ENCODE measurements around the gene MEGF9. TPM values are rescaled to one million over a fixed set of nuclear protein-coding genes. Genes with fewer than 3 reads are reported as not detected.

Gene MEGF9
- total RNA-seq, 2 experiments from 2014 or later, result 3.8 to 3.9 TPM

DNA sequence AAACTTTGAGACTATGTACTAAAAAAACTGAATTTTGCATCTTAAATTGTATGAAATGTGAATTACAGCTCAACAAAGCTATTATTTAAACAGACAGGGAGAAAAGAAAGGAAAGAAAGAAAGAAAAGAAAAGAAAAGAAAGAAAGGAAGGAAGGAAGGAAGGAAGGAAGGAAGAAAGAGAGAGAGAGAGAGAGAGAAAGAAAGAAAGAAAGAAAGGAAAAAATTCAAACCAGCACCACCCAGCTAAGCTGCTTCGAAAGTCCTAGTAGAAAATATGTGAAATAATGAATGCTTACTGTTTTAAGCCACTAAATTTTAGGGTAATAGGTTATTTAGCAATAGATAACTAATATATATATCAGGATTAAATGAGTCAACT is 102.6 kb downstream of the MEGF9 start:
- Mint-ChIP-seq H3K4me3 (no peak overlapping the region), H3K27me3 (no peaks in the 10 kb centered on the region), H3K4me1 (no peaks in the 10 kb centered on the region), H3K9me3 (no peaks in the 10 kb centered on the region), H3K36me3 (peaks cover 4% of the 10 kb centered on the region), H3K27ac (no peak overlapping the region)
- no peak for DNase-seq

DNA sequence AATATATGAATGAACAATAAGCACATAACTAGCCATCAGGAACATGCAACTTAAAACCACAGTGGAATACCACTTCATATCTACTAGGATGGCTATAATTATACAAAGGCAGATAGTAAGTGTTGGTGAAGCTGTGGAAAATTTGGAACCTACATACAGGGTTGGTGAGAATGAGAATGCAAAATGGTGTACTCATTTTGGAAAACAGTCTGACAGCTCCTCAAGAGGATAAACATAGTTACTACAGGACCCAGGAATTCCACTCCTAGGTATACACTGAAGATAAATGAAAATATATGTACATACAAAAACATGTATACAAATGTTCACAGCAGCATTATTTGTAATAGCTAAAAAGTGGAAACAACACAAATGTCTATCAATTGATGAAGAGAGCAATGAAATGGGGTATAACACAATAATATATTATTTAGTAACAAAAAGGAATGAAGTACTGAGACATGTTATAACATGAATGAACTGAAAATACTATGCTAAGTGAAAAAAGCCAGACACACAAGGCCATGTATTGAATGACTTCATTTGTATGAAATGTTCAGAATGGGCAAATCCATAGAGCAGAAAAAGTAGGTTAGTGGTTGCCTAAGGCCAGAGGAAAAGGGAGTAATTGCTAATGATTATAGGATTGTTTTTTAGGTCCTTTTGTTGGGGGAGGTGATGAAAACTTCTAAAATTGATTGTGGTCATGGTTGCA is 103.1 kb downstream of the MEGF9 start:
- no peak for DNase-seq
- H3K9me3 Mint-ChIP-seq, result no peaks in the 10 kb centered on the region
- peaks cover 4% of the 10 kb centered on the region for H3K36me3 Mint-ChIP-seq
- no peaks in the 10 kb centered on the region for H3K4me1 Mint-ChIP-seq
- no peak overlapping the region for H3K27ac Mint-ChIP-seq
- no peak overlapping the region for H3K4me3 Mint-ChIP-seq
- no peaks in the 10 kb centered on the region for H3K27me3 Mint-ChIP-seq

DNA sequence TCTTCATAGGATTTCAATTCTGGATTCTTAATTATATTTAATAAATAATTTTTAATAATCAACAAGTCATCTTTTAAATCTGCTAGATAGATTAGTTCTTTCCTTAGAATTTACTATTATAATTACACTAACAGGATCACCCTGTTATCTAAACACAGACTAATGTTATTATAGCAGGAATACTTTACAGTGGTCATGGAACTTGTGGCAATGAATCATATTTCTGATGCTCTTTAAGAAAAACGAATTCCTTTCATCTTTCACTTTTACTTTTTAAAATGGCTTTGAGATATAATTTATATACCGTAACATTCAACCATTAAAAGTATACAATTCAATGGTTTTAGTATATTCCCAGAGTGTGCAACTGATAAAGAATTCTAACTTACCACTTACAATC is 104.6 kb downstream of the MEGF9 start:
- peaks cover 7% of the 10 kb centered on the region for H3K36me3 Mint-ChIP-seq
- no peak overlapping the region for H3K4me3 Mint-ChIP-seq
- H3K27me3 Mint-ChIP-seq, result no peaks in the 10 kb centered on the region
- H3K9me3 Mint-ChIP-seq, result no peaks in the 10 kb centered on the region
- no peak for DNase-seq
- no peak overlapping the region for H3K27ac Mint-ChIP-seq
- no peaks in the 10 kb centered on the region for H3K4me1 Mint-ChIP-seq

DNA sequence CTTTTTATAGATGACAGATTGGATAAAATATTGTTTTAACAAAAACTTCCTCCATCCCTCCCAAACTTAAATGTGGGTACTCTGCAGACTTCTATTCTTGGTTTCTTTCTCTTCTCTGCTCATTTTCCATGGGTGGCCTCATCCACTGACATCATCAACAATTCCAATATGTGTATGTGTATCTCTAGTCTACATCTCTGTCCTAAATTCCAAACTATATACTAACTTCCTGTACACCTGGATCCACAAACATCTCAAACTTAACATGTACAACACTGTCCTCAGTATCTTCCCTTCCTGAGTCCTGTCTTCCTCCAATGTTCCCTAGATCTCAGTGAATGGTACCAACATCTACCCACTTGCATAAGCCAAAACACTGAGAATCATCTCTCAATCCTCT is 105.8 kb downstream of the MEGF9 start:
- Mint-ChIP-seq H3K4me3 (no peak overlapping the region), H3K4me1 (no peaks in the 10 kb centered on the region), H3K27me3 (no peaks in the 10 kb centered on the region), H3K9me3 (no peaks in the 10 kb centered on the region), H3K36me3 (peaks cover 7% of the 10 kb centered on the region), H3K27ac (no peak overlapping the region)
- DNase-seq, result no peak

DNA sequence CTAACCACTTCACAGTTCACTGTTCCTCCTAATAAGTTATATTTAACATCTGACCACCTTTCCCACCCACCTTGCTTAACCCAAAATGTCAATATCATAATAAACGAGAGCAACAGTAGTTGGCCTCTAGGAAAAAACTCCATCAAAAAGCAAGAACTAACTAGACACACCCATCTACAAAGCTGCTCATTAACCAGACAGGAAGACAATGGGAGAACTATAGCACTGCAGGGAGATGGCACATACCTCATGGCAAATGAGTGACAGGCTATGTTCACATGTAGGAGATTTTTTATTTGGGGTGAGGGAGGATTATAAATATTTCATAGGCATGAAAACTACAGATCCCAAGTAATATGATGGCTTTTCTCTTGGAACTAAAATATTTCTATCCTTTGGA is 110.7 kb downstream of the MEGF9 start:
- Mint-ChIP-seq H3K4me1 (no peaks in the 10 kb centered on the region), H3K27ac (no peak overlapping the region), H3K27me3 (no peaks in the 10 kb centered on the region), H3K4me3 (no peak overlapping the region), H3K36me3 (peaks cover 3% of the 10 kb centered on the region), H3K9me3 (no peaks in the 10 kb centered on the region)
- no peak for DNase-seq

DNA sequence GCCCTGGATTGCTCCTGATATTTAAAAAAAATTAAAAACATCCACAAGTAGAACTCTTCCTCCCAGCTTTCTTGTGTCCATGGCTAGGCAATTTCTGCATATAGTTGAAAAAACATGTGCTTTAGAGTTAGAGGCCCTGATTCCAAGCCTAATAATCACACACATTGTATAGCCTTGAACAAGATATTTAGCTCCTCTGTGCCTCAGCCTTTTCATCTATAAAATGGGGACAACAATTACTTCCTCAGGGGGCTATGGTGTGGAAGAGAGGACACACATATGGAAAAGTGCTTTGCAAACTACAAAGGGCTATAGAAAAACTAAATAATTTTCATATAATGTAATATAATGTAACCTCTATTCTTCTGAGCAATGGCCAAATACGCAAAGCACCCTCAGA is 111.3 kb downstream of the MEGF9 start:
- peaks cover 3% of the 10 kb centered on the region for H3K36me3 Mint-ChIP-seq
- no peaks in the 10 kb centered on the region for H3K9me3 Mint-ChIP-seq
- no peaks in the 10 kb centered on the region for H3K27me3 Mint-ChIP-seq
- no peak overlapping the region for H3K27ac Mint-ChIP-seq
- no peaks in the 10 kb centered on the region for H3K4me1 Mint-ChIP-seq
- no peak for DNase-seq
- H3K4me3 Mint-ChIP-seq, result no peak overlapping the region

DNA sequence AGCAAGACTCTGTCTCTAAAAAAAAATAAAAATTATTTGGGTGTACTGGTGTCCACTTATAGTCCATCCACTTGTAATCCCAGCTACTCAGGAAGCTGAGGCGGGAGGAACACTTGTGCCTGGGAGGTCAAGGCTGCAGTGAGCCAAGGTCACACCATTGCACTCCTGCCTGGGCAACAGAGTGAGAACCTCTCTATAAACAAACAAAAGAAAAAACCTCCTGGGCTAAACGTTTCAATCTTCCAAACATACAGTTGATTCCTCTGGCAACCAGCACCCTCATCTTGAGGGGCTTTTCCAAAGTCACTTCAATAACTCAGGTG is 120.4 kb downstream of the MEGF9 start:
- no peak overlapping the region for H3K27ac Mint-ChIP-seq
- H3K27me3 Mint-ChIP-seq, result no peaks in the 10 kb centered on the region
- H3K9me3 Mint-ChIP-seq, result no peaks in the 10 kb centered on the region
- H3K4me3 Mint-ChIP-seq, result no peak overlapping the region
- no peaks in the 10 kb centered on the region for H3K36me3 Mint-ChIP-seq
- DNase-seq, result no peak
- no peaks in the 10 kb centered on the region for H3K4me1 Mint-ChIP-seq

DNA sequence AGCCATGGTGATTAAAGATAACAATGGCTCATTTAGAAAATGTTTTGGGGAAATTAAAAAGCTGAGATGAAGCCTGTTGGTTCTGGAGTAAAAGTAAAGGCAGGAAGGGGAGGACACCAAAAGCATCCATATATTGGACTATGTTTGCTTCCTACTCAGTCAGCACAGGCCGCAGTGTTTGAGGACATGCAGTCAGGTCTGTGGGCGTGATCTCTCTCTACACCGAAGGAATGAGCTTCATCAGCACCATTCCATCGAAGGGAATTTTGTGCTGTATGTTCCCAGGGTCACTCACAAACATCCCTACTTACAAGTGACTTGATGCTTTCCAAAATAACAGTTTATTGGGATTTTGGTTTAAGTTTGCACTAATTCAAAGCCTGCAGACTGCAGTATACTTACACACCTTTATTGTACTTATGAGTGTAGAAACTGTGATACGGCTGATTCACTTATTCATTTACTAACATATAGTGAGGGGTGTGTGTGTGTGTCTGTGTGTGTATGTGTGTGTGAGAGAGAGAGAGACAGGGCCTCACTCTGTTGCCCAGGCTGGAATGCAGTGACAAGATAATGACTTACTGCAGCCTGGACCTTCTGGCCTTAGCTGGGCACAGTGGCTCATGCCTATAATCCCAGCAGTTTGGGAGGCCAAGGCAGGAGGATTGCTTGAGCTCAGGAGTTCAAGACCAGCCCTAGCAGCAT is 120.9 kb downstream of the MEGF9 start:
- Mint-ChIP-seq H3K27ac (no peak overlapping the region), H3K27me3 (no peaks in the 10 kb centered on the region), H3K4me3 (no peak overlapping the region), H3K9me3 (no peaks in the 10 kb centered on the region), H3K36me3 (no peaks in the 10 kb centered on the region), H3K4me1 (no peaks in the 10 kb centered on the region)
- DNase-seq, result no peak

DNA sequence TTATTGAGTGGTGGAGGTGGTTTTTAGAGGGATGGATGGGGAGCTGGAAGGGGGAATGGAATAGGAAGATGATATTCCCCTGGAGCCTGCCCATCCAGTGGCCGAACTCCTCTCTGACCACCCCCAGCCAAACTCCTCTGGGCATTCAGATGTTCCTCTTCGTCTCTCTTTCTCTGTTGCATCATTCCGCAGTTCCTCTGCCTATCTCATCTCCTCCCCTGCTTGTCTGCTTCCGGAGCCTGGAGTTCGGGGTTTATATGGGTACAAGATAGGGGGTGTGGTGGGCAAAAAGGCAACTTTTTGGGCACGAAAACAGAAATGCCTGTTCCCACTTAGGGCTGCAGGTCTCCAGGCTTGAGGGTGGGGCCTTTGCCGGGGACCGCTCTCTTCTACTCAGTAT is 122.1 kb downstream of the MEGF9 start:
- Mint-ChIP-seq H3K36me3 (no peaks in the 10 kb centered on the region), H3K9me3 (no peaks in the 10 kb centered on the region), H3K27me3 (no peaks in the 10 kb centered on the region), H3K4me3 (no peak overlapping the region), H3K4me1 (no peaks in the 10 kb centered on the region), H3K27ac (no peak overlapping the region)
- DNase-seq, result no peak

DNA sequence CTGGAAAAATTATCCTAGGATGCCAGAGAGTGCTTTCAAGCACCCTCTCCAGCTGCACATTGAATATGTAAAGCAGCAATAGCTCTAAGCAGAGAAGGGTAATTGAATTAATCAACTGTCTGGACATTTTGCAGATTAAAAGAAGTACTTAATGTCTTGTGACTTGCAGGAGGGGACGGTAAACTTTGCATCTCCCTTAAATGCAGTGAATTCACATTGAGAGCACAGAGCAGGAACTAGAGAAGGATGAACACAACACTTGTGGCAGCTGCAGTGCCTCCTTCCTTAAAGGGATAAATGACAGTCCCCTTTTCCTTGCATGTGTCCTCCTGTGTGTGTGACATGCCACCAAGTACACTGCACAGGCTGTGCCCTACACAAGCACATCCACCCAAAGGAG is 126.9 kb downstream of the MEGF9 start:
- no peaks in the 10 kb centered on the region for H3K36me3 Mint-ChIP-seq
- no peak for DNase-seq
- no peak overlapping the region for H3K27ac Mint-ChIP-seq
- H3K9me3 Mint-ChIP-seq, result no peaks in the 10 kb centered on the region
- H3K27me3 Mint-ChIP-seq, result no peaks in the 10 kb centered on the region
- H3K4me1 Mint-ChIP-seq, result peaks cover 7% of the 10 kb centered on the region
- H3K4me3 Mint-ChIP-seq, result no peak overlapping the region

DNA sequence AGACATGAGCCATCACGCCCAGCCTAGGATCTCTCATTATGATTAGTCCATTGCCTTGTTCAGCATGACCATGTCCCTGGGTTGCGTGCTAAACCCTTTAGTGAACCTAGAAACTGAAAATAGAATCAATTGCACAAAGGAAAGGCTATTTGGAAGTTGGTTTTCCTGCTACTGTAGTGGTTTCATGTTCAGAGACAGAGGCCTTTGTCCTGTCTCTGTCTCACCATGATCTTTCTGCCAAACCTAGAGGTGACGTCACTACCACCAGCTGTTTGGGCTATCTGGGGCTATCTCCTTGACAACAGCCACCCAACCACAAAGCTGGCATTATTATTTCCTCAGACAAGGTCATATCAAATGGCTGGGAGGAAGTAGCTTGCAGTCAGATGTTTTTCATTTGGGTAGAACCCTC is 130.3 kb downstream of the MEGF9 start:
- Mint-ChIP-seq H3K4me1 (peaks cover 25% of the 10 kb centered on the region), H3K9me3 (peaks cover 1% of the 10 kb centered on the region), H3K27me3 (no peaks in the 10 kb centered on the region), H3K27ac (peak overlapping the region; percentile 34), H3K36me3 (peaks cover 8% of the 10 kb centered on the region), H3K4me3 (no peak overlapping the region)
- DNase-seq, result peak; percentile 32

DNA sequence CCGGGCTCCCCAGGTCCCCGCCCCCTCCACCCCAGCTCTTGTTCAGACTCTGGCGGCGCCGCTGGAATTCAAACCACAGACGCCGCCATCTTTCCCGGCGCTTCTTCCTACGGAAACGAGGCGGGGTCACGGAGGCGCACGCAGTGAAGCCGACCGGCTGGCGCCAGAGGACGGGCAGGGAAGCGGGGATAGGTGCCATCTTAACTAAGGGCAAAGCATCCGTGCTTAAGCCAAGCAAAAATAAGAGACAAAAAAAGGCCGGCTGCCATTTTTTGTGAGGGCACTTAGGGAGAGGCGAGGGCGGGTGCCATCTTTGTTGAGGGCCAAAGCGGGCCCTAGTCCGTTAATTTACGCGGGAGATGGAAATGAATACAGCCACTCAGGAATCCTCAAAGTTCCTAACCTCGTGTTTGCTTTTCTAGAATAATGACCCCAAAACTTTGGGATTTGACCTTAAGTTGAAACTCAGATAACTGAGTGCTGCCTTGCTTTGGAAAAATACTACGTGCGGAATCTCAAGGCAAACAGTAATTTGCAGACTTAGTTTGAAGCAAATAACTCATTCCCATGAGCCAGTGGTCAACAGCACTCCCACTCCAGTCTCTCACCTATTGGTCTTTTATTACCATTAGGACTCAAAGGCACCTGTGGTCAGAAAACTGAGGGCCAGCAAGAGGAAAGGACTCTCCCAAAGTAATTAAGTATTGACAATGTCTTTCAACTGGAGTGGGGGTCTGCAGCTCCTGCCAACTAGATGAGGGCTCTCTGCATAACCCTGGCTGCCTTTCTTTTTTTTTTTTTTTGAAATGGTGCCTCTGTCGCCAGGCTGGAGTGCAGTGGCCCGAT is 134.0 kb downstream of the MEGF9 start, which contains the start of gene CDK5RAP2:
Gene CDK5RAP2, minus strand, starts transcription at position 117 of the 846 bp plus-strand sequence. CDS start 189 bp downstream, outside the sequence.
- Mint-ChIP-seq H3K27me3 (no peaks in the 10 kb centered on the region), H3K4me3 (peak within 1 kb of the TSS; percentile 98), H3K9me3 (peaks cover 1% of the 10 kb centered on the region), H3K27ac (peak within 1 kb of the TSS; percentile 92), H3K4me1 (peaks cover 40% of the 10 kb centered on the region), H3K36me3 (peaks cover 21% of the 10 kb centered on the region)
- peak; percentile 93 for DNase-seq

DNA sequence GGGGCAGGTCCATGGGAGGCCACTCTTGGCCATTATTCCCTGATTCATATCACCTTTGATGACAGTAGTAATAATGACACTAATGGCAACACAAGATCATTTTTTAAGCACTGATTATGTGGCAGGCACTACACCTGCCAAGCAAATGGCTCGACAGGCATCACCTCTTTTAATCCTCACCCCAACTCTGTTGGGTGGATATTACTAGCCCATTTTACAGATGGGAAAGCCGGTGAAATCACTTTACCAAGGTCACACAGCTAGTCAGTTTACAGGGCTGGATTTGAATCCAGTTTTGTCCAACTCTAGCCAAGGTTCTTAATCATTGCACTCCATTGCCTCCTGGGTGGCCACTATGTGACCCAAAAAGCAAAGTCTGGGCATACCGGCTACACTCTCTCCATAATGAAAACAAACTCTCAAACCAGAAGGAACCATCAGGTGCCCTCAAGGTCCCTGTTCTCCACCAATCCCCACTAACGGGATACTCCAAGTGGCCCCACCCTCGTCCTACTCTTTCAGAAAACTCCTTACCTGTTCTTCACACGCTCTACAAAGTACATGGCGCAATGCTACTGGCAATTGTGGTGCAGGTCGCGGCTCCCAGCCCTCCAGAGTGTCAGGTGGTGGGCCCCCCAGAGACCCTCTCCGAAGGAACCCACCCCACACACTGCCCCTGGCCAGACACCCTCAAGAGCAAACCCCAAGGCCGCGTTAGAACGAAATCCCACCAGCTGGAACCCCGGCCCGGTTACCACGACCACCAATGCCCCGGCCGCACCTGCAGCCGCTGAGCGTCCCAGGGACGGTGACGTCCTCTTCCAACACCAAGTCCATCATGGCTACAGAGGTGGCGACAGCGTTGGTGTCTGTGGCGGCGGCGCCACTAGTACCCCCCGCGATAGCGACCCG is 134.9 kb downstream of the MEGF9 start:
- Mint-ChIP-seq H3K9me3 (peaks cover 1% of the 10 kb centered on the region), H3K27ac (peak overlapping the region; percentile 92), H3K27me3 (no peaks in the 10 kb centered on the region), H3K36me3 (peaks cover 21% of the 10 kb centered on the region), H3K4me3 (peak overlapping the region; percentile 98), H3K4me1 (peaks cover 45% of the 10 kb centered on the region)
- DNase-seq, result no peak

DNA sequence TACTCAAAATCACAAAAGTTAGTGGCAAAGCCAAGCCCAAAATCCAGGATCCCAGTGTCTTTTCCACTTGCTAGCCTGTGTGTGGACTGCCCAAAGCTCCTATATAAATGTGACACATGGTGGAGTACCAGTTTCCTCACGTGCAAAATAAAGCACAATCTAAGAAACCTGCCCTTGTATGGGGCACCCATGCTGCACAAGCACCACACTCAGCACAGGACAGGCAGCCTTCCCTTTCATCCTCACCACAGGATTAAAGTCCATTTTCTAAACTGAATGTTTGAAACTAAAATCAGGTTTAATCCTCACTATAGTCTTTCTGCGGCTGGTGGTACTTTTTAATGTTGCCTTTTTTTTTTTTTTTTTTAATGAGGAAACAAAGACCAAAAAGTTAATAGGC is 139.8 kb downstream of the MEGF9 start:
- H3K36me3 Mint-ChIP-seq, result peaks cover 21% of the 10 kb centered on the region
- no peaks in the 10 kb centered on the region for H3K27me3 Mint-ChIP-seq
- no peak overlapping the region for H3K4me3 Mint-ChIP-seq
- H3K4me1 Mint-ChIP-seq, result peaks cover 30% of the 10 kb centered on the region
- DNase-seq, result no peak
- H3K27ac Mint-ChIP-seq, result no peak overlapping the region
- no peaks in the 10 kb centered on the region for H3K9me3 Mint-ChIP-seq

Data from activated naive CD8-positive, alpha-beta T cell treated with anti-CD3 and anti-CD28 coated beads for 36 hours (primary cell).